ENCODE measurements around the gene CLDN4.
A peak's percentile ranks its signal among the peaks of the same experiment; 100 is the strongest.

CLDN4 gene

GRCh38 chr7:73802459-73802858 lies 28.3 kb upstream of the CLDN4 start:
- no peak overlapping the region for H3K27ac ChIP-seq (ENCODE audit: low read length)

GRCh38 chr7:73809467-73809951 lies 21.3 kb upstream of the CLDN4 start:
- no peak overlapping the region for H2AFZ ChIP-seq (ENCODE audit: low read depth, low read length)
- H3K27ac ChIP-seq (ENCODE audit: low read length): no peak overlapping the region
- H3K4me3 ChIP-seq (ENCODE audit: low read depth in 1 of 2, low read length in 2 of 2): no peak overlapping the region
- no peak overlapping the region for H3K9ac ChIP-seq (ENCODE audit: low read depth, low read length)
- H3K4me2 ChIP-seq (ENCODE audit: insufficient read depth, low read length): no peak overlapping the region
- DNase-seq: no peak
- no peaks in the 10 kb centered on the region for H3K79me2 ChIP-seq (ENCODE audit: insufficient read depth, low read length)
- H4K20me1 ChIP-seq (ENCODE audit: insufficient read depth, low read length): no peaks in the 10 kb centered on the region
- H3K4me1 ChIP-seq (ENCODE audit: insufficient read depth, low read length): no peaks in the 10 kb centered on the region
- TF ChIP-seq EZH2 (IDR thresholded peaks at IDR 0.05; ENCODE audit: borderline replicate concordance, low read depth, low read length, severe bottlenecking): no peak
- no peak for TF ChIP-seq CTCF (IDR thresholded peaks at IDR 0.05; ENCODE audit: borderline replicate concordance, extremely low read depth, low read length, poor library complexity, severe bottlenecking)
- peaks cover 3% of the 10 kb centered on the region for H3K9me3 ChIP-seq (ENCODE audit: insufficient read depth, low read length, severe bottlenecking)
- no peak for ATAC-seq (ENCODE audit: insufficient read depth, low read depth)
- H3K36me3 ChIP-seq (ENCODE audit: insufficient read depth, low read length): no peaks in the 10 kb centered on the region
- H3K27me3 ChIP-seq (ENCODE audit: insufficient read depth, low read length, poor library complexity): no peaks in the 10 kb centered on the region

More at GRCh38 chr7:73802459-73802858, 28.3 kb upstream of the CLDN4 start:
- Histone ChIP-seq H3K4me2 (ENCODE audit: insufficient read depth, low read length) (no peak overlapping the region), H3K9ac (ENCODE audit: low read depth, low read length) (no peak overlapping the region), H3K9me3 (ENCODE audit: insufficient read depth, low read length, severe bottlenecking) (no peaks in the 10 kb centered on the region), H4K20me1 (ENCODE audit: insufficient read depth, low read length) (no peaks in the 10 kb centered on the region), H2AFZ (ENCODE audit: low read depth, low read length) (no peak overlapping the region), H3K4me1 (ENCODE audit: insufficient read depth, low read length) (no peaks in the 10 kb centered on the region), H3K27me3 (ENCODE audit: insufficient read depth, low read length, poor library complexity) (peaks cover 6% of the 10 kb centered on the region), H3K36me3 (ENCODE audit: insufficient read depth, low read length) (no peaks in the 10 kb centered on the region), H3K4me3 (ENCODE audit: low read depth in 1 of 2, low read length in 2 of 2) (no peak overlapping the region), H3K79me2 (ENCODE audit: insufficient read depth, low read length) (no peaks in the 10 kb centered on the region)
- ATAC-seq (ENCODE audit: insufficient read depth, low read depth) (no peak), DNase-seq (no peak)
- TF ChIP-seq CTCF (IDR thresholded peaks at IDR 0.05; ENCODE audit: borderline replicate concordance, extremely low read depth, low read length, poor library complexity, severe bottlenecking) (no peak), EZH2 (IDR thresholded peaks at IDR 0.05; ENCODE audit: borderline replicate concordance, low read depth, low read length, severe bottlenecking) (no peak)

- H3K79me2 ChIP-seq (ENCODE audit: insufficient read depth, low read length): no peaks in the 10 kb centered on the region
- no peak overlapping the region for H3K27ac ChIP-seq (ENCODE audit: low read length)
- no peaks in the 10 kb centered on the region for H3K4me1 ChIP-seq (ENCODE audit: insufficient read depth, low read length)
- no peak overlapping the region for H3K9ac ChIP-seq (ENCODE audit: low read depth, low read length)
- DNase-seq (no peak), ATAC-seq (ENCODE audit: insufficient read depth, low read depth) (no peak)
- H3K36me3 ChIP-seq (ENCODE audit: insufficient read depth, low read length): no peaks in the 10 kb centered on the region
- peaks cover 3% of the 10 kb centered on the region for H3K9me3 ChIP-seq (ENCODE audit: insufficient read depth, low read length, severe bottlenecking)
- no peak overlapping the region for H2AFZ ChIP-seq (ENCODE audit: low read depth, low read length)
- H4K20me1 ChIP-seq (ENCODE audit: insufficient read depth, low read length): no peaks in the 10 kb centered on the region
- no peaks in the 10 kb centered on the region for H3K27me3 ChIP-seq (ENCODE audit: insufficient read depth, low read length, poor library complexity)
- TF ChIP-seq EZH2 (IDR thresholded peaks at IDR 0.05; ENCODE audit: borderline replicate concordance, low read depth, low read length, severe bottlenecking) (no peak), CTCF (IDR thresholded peaks at IDR 0.05; ENCODE audit: borderline replicate concordance, extremely low read depth, low read length, poor library complexity, severe bottlenecking) (no peak)
- no peak overlapping the region for H3K4me3 ChIP-seq (ENCODE audit: low read depth in 1 of 2, low read length in 2 of 2)
- H3K4me2 ChIP-seq (ENCODE audit: insufficient read depth, low read length): no peak overlapping the region
These were observed 19.8 kb upstream of the CLDN4 start for GRCh38 chr7:73810998-73811360.

GRCh38 chr7:73811760-73812168 lies 19.0 kb upstream of the CLDN4 start:
- Histone ChIP-seq H3K36me3 (ENCODE audit: insufficient read depth, low read length) (no peaks in the 10 kb centered on the region), H2AFZ (ENCODE audit: low read depth, low read length) (no peak overlapping the region), H3K4me3 (ENCODE audit: low read depth in 1 of 2, low read length in 2 of 2) (no peak overlapping the region), H3K4me2 (ENCODE audit: insufficient read depth, low read length) (no peak overlapping the region), H3K27me3 (ENCODE audit: insufficient read depth, low read length, poor library complexity) (no peaks in the 10 kb centered on the region), H4K20me1 (ENCODE audit: insufficient read depth, low read length) (no peaks in the 10 kb centered on the region), H3K27ac (ENCODE audit: low read length) (no peak overlapping the region), H3K4me1 (ENCODE audit: insufficient read depth, low read length) (no peaks in the 10 kb centered on the region), H3K79me2 (ENCODE audit: insufficient read depth, low read length) (no peaks in the 10 kb centered on the region), H3K9ac (ENCODE audit: low read depth, low read length) (no peak overlapping the region), H3K9me3 (ENCODE audit: insufficient read depth, low read length, severe bottlenecking) (peaks cover 3% of the 10 kb centered on the region)
- ATAC-seq (ENCODE audit: insufficient read depth, low read depth): peak; percentile 74
- peak; percentile 41 for DNase-seq
- peak; percentile 74 for TF ChIP-seq CTCF (IDR thresholded peaks at IDR 0.05; ENCODE audit: borderline replicate concordance, extremely low read depth, low read length, poor library complexity, severe bottlenecking)
- TF ChIP-seq EZH2 (IDR thresholded peaks at IDR 0.05; ENCODE audit: borderline replicate concordance, low read depth, low read length, severe bottlenecking): no peak

All from DND-41 (cell line).